ENCODE results near the gene SNX8.

The SNX8 gene

GRCh38 chr7:2263176-2263575 is 51.1 kb downstream of the SNX8 start:
- H3K79me2 ChIP-seq (ENCODE audit: control insufficient read depth, insufficient read depth, low read length, unreplicated experiment), result no peaks in the 10 kb centered on the region
- no peaks in the 10 kb centered on the region for H3K27me3 ChIP-seq (ENCODE audit: insufficient read depth, low read length)
- no peaks in the 10 kb centered on the region for H3K36me3 ChIP-seq (ENCODE audit: insufficient read depth, low read length)
- H3K27ac ChIP-seq (ENCODE audit: low read depth, low read length), result no peak overlapping the region
- H3K4me1 ChIP-seq (ENCODE audit: control insufficient read depth, insufficient read depth, low read length, unreplicated experiment), result peaks cover 7% of the 10 kb centered on the region
- H2AFZ ChIP-seq (ENCODE audit: low read length, unreplicated experiment), result no peak overlapping the region
- H3K4me3 ChIP-seq (ENCODE audit: low read depth, low read length), result no peak overlapping the region

- Histone ChIP-seq H2AFZ (ENCODE audit: low read length, unreplicated experiment) (no peak overlapping the region), H3K79me2 (ENCODE audit: control insufficient read depth, insufficient read depth, low read length, unreplicated experiment) (no peaks in the 10 kb centered on the region), H3K4me1 (ENCODE audit: control insufficient read depth, insufficient read depth, low read length, unreplicated experiment) (peaks cover 3% of the 10 kb centered on the region), H3K4me3 (ENCODE audit: low read depth, low read length) (no peak overlapping the region), H3K27me3 (ENCODE audit: insufficient read depth, low read length) (no peaks in the 10 kb centered on the region), H3K27ac (ENCODE audit: low read depth, low read length) (no peak overlapping the region), H3K36me3 (ENCODE audit: insufficient read depth, low read length) (no peaks in the 10 kb centered on the region)
Observed at GRCh38 chr7:2261611-2262010, 52.6 kb downstream of the SNX8 start.

- Histone ChIP-seq H3K27me3 (ENCODE audit: insufficient read depth, low read length) (no peaks in the 10 kb centered on the region), H3K4me1 (ENCODE audit: control insufficient read depth, insufficient read depth, low read length, unreplicated experiment) (no peaks in the 10 kb centered on the region), H3K4me3 (ENCODE audit: low read depth, low read length) (no peak overlapping the region), H3K27ac (ENCODE audit: low read depth, low read length) (no peak overlapping the region), H2AFZ (ENCODE audit: low read length, unreplicated experiment) (no peak overlapping the region), H3K79me2 (ENCODE audit: control insufficient read depth, insufficient read depth, low read length, unreplicated experiment) (no peaks in the 10 kb centered on the region), H3K36me3 (ENCODE audit: insufficient read depth, low read length) (no peaks in the 10 kb centered on the region)
Observed at GRCh38 chr7:2260820-2261219, 53.4 kb downstream of the SNX8 start.

GRCh38 chr7:2259480-2259879 is 54.8 kb downstream of the SNX8 start:
- Histone ChIP-seq H2AFZ (ENCODE audit: low read length, unreplicated experiment) (no peak overlapping the region), H3K36me3 (ENCODE audit: insufficient read depth, low read length) (no peaks in the 10 kb centered on the region), H3K27me3 (ENCODE audit: insufficient read depth, low read length) (no peaks in the 10 kb centered on the region), H3K79me2 (ENCODE audit: control insufficient read depth, insufficient read depth, low read length, unreplicated experiment) (no peaks in the 10 kb centered on the region), H3K4me3 (ENCODE audit: low read depth, low read length) (no peak overlapping the region), H3K27ac (ENCODE audit: low read depth, low read length) (no peak overlapping the region), H3K4me1 (ENCODE audit: control insufficient read depth, insufficient read depth, low read length, unreplicated experiment) (no peaks in the 10 kb centered on the region)

- Histone ChIP-seq H3K27ac (ENCODE audit: low read depth, low read length) (no peak overlapping the region), H3K4me3 (ENCODE audit: low read depth, low read length) (no peak overlapping the region), H3K36me3 (ENCODE audit: insufficient read depth, low read length) (no peaks in the 10 kb centered on the region)
Observed at GRCh38 chr7:2258661-2259365, 55.4 kb downstream of the SNX8 start.

GRCh38 chr7:2257651-2258050 is 56.6 kb downstream of the SNX8 start:
- H3K27me3 ChIP-seq (ENCODE audit: insufficient read depth, low read length), result no peaks in the 10 kb centered on the region
- no peak overlapping the region for H2AFZ ChIP-seq (ENCODE audit: low read length, unreplicated experiment)
- H3K36me3 ChIP-seq (ENCODE audit: insufficient read depth, low read length), result no peaks in the 10 kb centered on the region
- H3K79me2 ChIP-seq (ENCODE audit: control insufficient read depth, insufficient read depth, low read length, unreplicated experiment), result no peaks in the 10 kb centered on the region
- H3K4me1 ChIP-seq (ENCODE audit: control insufficient read depth, insufficient read depth, low read length, unreplicated experiment), result no peaks in the 10 kb centered on the region
- no peak overlapping the region for H3K27ac ChIP-seq (ENCODE audit: low read depth, low read length)
- H3K4me3 ChIP-seq (ENCODE audit: low read depth, low read length), result no peak overlapping the region

More at GRCh38 chr7:2258661-2259365, 55.4 kb downstream of the SNX8 start:
- Histone ChIP-seq H3K4me1 (ENCODE audit: control insufficient read depth, insufficient read depth, low read length, unreplicated experiment) (no peaks in the 10 kb centered on the region), H2AFZ (ENCODE audit: low read length, unreplicated experiment) (no peak overlapping the region), H3K79me2 (ENCODE audit: control insufficient read depth, insufficient read depth, low read length, unreplicated experiment) (no peaks in the 10 kb centered on the region), H3K27me3 (ENCODE audit: insufficient read depth, low read length) (no peaks in the 10 kb centered on the region)

GRCh38 chr7:2257046-2257551 is 57.1 kb downstream of the SNX8 start:
- no peak overlapping the region for H3K27ac ChIP-seq (ENCODE audit: low read depth, low read length)
- H3K4me3 ChIP-seq (ENCODE audit: low read depth, low read length), result no peak overlapping the region
- no peaks in the 10 kb centered on the region for H3K36me3 ChIP-seq (ENCODE audit: insufficient read depth, low read length)
- no peak overlapping the region for H2AFZ ChIP-seq (ENCODE audit: low read length, unreplicated experiment)
- H3K27me3 ChIP-seq (ENCODE audit: insufficient read depth, low read length), result no peaks in the 10 kb centered on the region
- no peaks in the 10 kb centered on the region for H3K79me2 ChIP-seq (ENCODE audit: control insufficient read depth, insufficient read depth, low read length, unreplicated experiment)
- H3K4me1 ChIP-seq (ENCODE audit: control insufficient read depth, insufficient read depth, low read length, unreplicated experiment), result no peaks in the 10 kb centered on the region

GRCh38 chr7:2256306-2257045 is 57.8 kb downstream of the SNX8 start:
- Histone ChIP-seq H3K36me3 (ENCODE audit: insufficient read depth, low read length) (no peaks in the 10 kb centered on the region), H3K27me3 (ENCODE audit: insufficient read depth, low read length) (no peaks in the 10 kb centered on the region), H3K79me2 (ENCODE audit: control insufficient read depth, insufficient read depth, low read length, unreplicated experiment) (no peaks in the 10 kb centered on the region), H3K4me3 (ENCODE audit: low read depth, low read length) (no peak overlapping the region), H3K4me1 (ENCODE audit: control insufficient read depth, insufficient read depth, low read length, unreplicated experiment) (no peaks in the 10 kb centered on the region), H3K27ac (ENCODE audit: low read depth, low read length) (no peak overlapping the region), H2AFZ (ENCODE audit: low read length, unreplicated experiment) (no peak overlapping the region)

- no peaks in the 10 kb centered on the region for H3K79me2 ChIP-seq (ENCODE audit: control insufficient read depth, insufficient read depth, low read length, unreplicated experiment)
- H3K4me1 ChIP-seq (ENCODE audit: control insufficient read depth, insufficient read depth, low read length, unreplicated experiment), result no peaks in the 10 kb centered on the region
- no peaks in the 10 kb centered on the region for H3K36me3 ChIP-seq (ENCODE audit: insufficient read depth, low read length)
- no peaks in the 10 kb centered on the region for H3K27me3 ChIP-seq (ENCODE audit: insufficient read depth, low read length)
- H3K4me3 ChIP-seq (ENCODE audit: low read depth, low read length), result no peak overlapping the region
- H3K27ac ChIP-seq (ENCODE audit: low read depth, low read length), result no peak overlapping the region
- no peak overlapping the region for H2AFZ ChIP-seq (ENCODE audit: low read length, unreplicated experiment)
Observed at GRCh38 chr7:2255145-2256139, 58.8 kb downstream of the SNX8 start.

- Histone ChIP-seq H2AFZ (ENCODE audit: low read length, unreplicated experiment) (no peak overlapping the region), H3K36me3 (ENCODE audit: insufficient read depth, low read length) (no peaks in the 10 kb centered on the region), H3K79me2 (ENCODE audit: control insufficient read depth, insufficient read depth, low read length, unreplicated experiment) (no peaks in the 10 kb centered on the region), H3K4me1 (ENCODE audit: control insufficient read depth, insufficient read depth, low read length, unreplicated experiment) (peaks cover 6% of the 10 kb centered on the region), H3K4me3 (ENCODE audit: low read depth, low read length) (no peak overlapping the region), H3K27ac (ENCODE audit: low read depth, low read length) (no peak overlapping the region), H3K27me3 (ENCODE audit: insufficient read depth, low read length) (no peaks in the 10 kb centered on the region)
Observed at GRCh38 chr7:2254429-2255144, 59.7 kb downstream of the SNX8 start.
